Stimulated activated CD8-positive, alpha-beta memory T cell treated with anti-CD3 and anti-CD28 coated beads, Interleukin-15, amount 100 ng/mL, for 4 hours (primary cell): Measurements from ENCODE around the gene TKT.
"Not testable (repeated sequence)": the region's sequence is repeated elsewhere in the genome, so short reads cannot be mapped to it uniquely, and the experiment has no call there.

Experiments used
- DNase-seq, 2 donors: peaks; one replicate each; pipeline ENCODE4 v3.0.0-alpha.2; 2020; ENCODE audit warnings: low read depth in 2 of 2

The TKT gene

GRCh38 chr3:53260286-53260785, 4.5 kb upstream of the TKT start:
- no peak for DNase-seq

- DNase-seq, result no peak
Measured at GRCh38 chr3:53259427-53260259, 3.8 kb upstream of the TKT start.

DNA sequence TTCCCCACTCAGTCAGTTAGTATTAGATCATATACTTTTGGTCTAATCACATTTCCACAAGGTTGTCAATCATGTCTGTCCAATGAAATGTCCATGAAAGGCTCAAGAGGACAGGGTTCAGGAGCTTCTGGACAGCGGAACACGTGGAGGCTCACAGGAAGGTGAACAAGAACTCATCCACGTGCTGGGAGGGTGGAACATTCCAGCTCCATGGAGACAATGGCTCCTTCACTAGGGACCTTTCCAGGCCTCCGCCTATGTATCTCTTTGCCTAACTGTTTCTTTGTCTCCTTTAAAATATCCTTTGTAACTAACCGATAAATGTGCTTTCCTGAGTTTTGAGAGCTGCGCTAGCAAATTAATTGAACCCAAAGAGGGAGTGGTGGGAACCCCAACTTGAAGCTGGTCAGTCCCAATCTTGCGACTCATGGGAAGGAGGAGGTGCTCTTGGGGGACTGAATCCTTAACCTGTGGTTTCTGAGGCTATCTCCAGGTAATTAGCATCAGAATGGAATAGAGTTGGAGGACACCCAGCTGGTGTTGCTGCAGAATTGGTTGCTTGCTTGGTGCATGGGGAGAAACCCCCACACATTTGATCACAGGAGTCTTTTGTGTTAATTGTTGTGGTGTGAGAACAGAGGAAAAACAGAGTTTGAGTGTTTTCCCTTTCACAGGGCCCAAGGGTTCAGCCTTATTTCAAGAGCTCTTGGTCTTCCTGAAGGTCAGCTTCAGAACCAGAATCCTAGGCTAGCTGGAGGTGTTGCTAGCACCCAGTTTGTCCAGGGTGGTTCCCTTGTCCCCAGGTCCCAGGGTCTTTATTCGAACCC, 3.0 kb upstream of the TKT start:
- no peak for DNase-seq

DNA sequence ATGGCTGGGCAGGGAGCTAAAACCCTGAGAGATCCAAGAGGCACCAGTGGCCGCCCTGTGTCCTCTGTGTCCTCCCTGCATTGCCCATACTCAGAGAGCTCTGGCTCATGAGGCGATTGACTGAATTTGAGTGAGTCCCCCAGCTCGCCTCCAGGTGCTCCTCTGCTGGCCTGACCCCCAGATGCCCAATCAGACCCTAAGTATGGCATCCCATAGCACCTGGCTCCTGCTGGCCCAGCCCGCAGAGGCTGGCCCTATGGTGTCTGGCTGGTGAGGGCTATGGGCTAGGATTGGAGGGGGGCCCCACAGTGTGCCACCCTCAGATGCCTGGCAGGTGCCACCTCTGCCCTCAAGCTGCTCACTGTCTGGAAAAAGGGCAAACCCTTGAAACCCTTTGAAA, 1.6 kb upstream of the TKT start:
- DNase-seq, result no peak

DNA sequence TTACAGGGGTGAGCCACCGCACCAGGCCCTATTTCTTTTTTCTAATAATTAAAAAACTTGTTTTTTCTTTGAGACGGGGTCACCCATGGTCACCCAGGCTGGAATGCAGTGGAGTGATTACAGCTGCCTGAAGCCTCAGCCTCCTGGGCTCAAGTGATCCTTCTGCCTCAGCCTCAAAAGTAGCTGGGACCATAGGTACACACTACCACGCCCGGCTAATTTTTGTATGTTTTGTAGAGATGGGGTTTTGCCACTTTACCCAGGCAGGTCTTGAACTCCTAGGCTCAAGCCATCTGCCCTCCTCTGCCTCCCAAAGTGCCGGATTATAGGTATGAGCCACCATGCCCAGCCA, 858 bp upstream of the TKT start:
- DNase-seq, result no peak

DNA sequence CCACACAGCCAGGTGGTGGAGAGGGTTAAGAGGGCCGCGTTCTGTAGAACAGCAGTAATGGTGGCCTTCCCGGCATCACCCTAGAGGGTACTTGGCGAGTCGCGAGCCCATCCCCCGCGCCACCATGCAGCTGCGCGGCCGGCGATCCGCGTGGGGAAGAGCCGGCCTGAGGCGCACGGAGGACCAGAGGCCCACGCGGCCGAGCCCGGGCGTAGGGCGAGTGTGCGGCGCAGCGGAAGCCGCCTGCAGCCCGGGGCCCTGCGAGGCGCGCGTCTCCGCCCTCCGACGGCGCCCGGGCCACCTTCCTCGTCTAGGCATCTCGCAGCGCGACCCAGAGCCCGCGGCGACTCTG, 423 bp downstream of the TKT start:
- DNase-seq, result no peak

DNA sequence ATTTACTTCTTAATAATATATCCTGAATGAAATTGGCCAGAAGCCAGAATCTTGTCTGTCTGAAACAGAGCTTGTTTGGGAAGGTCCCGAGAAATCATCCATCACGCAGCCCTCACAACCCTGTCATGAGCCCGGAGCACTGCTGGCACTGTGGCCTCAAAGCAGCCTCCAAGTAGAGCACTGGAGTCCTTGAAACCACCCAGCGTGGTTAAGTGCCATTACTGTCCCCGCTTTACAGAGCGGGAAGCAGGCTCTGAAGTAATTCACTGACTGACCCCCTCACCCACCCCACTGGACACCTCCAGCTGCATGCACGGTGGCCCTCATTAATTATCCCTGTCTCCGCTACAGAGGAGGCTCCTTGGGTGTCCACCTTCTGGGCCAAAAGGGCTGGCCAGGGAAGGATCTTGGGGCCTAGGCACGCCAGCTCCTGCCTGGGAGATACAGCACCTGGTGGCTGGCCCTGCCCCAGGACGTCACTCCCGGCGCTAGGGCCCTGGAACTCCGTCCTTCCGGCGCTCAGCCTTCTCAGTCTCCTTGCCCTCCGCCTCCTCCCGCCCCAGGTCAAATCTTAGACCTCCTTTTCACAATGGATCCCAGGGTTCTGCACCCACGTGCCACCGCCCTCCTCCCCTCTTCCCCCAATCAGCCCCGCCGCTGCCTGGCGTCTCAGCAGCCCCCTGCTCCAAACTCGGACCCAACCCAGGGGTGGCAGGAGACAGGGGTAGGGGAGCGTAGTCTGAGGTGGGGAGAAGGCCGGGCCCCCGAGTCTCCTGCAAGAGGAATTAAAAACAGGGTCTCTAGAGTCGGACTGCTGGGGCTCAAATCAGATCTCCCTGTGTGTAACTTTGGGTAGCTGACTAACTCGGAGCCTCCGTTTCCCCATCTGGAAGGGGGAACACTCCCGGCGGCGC, 1.1 kb downstream of the TKT start:
- DNase-seq, result peak in 1 of 2 donors; percentile 7

DNA sequence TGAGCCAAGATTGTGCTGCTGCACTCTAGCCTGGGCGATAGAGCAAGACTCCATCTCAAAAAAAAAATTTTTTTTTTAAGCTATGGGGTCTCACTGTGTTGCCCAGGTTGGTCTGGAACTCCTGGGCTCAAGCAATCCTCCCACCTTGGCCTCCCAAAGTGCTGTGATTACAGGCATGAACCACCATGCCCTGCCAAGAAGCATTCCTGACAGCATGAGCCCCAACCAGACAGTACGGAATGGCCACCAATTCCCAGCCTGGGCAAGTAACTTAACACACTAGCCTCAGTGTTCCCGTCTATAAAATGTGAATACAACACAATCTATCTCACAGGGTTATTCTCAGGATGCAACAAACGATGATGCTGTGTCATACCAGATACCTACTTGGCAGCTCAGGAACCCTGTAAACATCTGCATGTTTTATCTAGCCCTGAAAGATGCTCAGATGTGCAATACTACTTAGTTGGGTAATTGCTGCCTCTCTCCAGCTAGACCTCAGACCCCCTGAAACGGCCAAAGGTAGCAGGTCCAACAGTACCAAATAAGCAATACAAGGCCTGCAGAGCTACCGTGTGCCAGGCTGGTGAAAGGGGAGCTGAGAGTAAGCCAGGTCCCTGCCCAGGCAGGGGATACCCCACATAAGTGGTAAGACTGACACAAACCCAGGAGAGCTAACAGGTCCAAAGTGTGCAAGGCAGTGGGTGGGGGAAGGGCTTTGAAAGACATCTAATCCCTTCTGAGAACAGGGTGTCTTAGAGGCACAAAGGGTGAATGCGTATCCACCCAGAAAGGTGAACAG, 1.9 kb downstream of the TKT start:
- no peak for DNase-seq

DNA sequence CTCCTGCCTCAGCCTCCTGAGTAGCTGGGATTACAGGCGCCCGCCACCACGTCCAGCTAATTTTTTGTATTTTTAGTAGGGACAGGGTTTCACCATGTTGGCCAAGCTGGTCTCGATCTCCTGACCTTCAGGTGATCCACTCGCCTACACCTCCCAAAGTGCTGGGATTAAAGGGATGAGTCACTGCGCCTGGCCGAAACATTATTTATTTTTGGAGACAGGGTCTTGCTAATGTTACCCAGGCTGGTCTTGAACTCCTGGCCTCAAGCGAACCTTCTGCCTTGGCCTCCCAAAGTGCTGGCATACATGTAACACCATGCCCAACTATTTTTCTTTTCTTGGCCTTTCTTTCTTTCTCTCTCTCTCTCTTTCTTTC, 2.9 kb downstream of the TKT start:
- not testable (repeated sequence) for DNase-seq

DNA sequence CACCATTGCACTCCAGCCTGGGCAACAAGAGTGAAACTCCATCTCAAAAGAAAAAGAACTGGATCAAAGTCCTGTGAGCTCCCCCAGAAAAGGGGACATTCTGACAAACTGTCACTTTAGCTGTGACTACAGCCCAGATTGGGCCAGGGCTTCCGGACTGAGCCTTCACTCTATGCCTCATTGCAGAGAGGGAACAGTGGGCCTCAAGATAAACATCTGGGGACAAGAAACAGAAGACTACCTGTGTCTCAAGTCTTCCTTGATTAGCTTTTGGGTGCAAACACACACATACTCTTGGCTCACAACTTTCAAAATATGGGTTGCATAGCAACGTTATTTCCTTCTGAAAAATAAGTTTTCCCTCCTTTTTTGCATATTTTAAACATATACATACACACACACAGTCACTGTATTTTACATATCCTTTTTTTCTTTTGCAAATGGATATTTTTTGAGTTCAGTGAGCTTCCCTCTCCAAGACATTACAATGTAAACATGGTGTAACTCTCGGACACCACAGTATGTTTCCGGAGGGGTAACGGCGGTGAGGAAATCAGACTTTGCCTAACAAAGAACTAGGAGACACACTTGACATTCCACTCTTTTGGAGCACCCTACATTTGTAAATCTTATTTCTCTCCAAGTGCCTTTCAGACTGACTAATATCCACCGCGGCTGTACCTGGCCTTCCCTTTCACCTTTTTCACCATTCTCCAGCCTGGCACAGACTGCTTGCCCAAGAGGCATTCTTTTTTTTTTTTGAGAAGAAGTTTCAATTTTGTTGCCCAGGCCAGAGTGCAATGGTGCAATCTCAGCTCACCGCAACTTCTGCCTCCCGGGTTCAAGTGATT, 3.5 kb downstream of the TKT start:
- DNase-seq, result no peak

DNA sequence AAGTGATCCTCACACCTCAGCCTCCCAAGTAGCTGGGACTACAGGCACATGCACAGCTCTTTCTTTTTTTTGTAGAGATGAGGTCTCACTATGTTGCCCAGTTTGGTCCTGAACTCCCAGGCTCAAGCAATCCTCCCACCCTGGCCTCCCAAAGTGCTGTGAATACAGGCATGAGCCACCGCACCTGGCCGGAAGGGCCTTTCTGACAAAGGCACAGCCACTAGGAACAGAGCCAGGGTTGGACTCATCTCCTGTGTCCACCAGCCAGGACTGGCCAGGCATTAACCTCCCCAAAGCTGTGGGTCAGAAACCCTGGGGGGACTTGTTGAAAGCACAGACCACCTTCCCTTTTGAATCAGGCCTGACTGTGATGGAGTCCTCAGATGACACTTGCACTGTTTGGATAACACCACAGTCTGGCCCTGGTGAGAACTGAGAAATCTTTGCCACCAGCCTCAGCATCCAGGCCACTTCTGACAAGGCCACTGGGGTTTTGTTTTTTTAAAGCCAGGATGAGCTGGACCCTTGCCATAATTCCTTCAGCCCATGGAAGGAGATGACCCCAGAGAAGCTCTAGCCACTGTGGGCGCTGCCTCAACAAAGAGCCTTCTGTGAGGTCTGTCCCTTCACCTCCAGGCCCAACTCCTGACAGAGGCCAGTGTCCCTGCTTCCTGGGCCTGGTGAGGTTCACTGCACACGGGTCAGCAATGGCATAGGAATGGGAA, 4.8 kb downstream of the TKT start:
- no peak for DNase-seq

DNA sequence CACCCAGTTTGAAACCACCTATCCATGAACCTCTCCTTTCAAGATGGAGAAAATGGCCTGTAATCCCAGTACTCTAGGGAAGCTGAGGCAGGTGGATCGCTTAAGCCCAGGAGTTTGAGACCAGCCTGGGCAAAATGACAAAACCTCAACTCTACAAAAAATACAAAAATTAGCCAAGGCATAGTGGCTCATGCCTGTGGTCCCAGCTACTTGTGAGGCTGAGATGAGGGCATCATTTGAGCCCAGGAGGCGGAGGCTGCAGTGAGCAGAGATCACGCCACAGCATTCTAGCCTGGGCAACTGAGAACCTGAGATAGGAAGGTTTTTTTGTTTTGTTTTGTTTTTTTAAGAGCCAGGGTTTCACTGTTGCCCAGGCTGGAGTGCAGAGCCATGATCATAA, 5.4 kb downstream of the TKT start:
- DNase-seq, result no peak

- no peak for DNase-seq
Measured at GRCh38 chr3:53248161-53248560, 7.7 kb downstream of the TKT start.

DNA sequence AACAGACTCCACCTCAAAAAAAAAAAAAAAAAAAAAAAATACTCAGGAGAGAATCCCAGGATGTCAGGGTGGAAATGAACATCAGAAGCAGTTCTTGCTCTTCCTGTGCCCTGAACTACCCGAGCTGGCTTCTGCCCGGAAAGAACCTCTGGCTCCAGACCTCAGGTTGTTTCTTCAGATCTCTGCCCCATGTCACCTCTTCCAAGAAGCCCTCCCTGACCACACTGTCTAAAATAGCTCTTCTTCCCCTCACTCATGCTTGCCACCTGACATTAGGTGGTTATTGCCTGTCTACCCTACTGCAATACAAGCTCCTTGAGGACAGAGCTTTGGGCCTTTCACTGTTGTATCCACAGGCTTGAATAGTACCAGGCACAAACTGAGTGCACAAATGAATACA, 8.2 kb downstream of the TKT start:
- no peak for DNase-seq

- no peak for DNase-seq
Measured at GRCh38 chr3:53244271-53244670, 11.6 kb downstream of the TKT start.

GRCh38 chr3:53243785-53244184, 12.0 kb downstream of the TKT start:
- DNase-seq, result no peak

- no peak for DNase-seq
Measured at GRCh38 chr3:53243165-53243564, 12.7 kb downstream of the TKT start.

- DNase-seq, result no peak
Measured at GRCh38 chr3:53242642-53243041, 13.2 kb downstream of the TKT start.

- DNase-seq, result no peak
Measured at GRCh38 chr3:53242155-53242554, 13.7 kb downstream of the TKT start.
